HG03039 (cell line): ENCODE measurements around the gene CEP85.
A peak's percentile ranks its signal among the peaks of the same experiment; 100 is the strongest.

Experiments
- ATAC-seq: cut with Tn5 transposase; IDR thresholded peaks from one replicate; pipeline ENCODE4 v1.9.1; 2021; ENCODE audit warnings: mild to moderate bottlenecking, moderate library complexity; ENCODE audit not compliant: unreplicated experiment

CEP85 gene

GRCh38 chr1:26233903-26234643 is at the start of gene CEP85:
CEP85 (plus strand) TSS chr1:26234200; CDS start chr1:26239784, 5,584 bp downstream.
- ATAC-seq: peak; percentile 90

- ATAC-seq: no peak
Measured at GRCh38 chr1:26184883-26185282, 49.1 kb upstream of the CEP85 start.

GRCh38 chr1:26187882-26188281 is 46.1 kb upstream of the CEP85 start:
- no peak for ATAC-seq

GRCh38 chr1:26188477-26188876 is 45.5 kb upstream of the CEP85 start:
- no peak for ATAC-seq

- ATAC-seq: no peak
Measured at GRCh38 chr1:26189331-26189730, 44.7 kb upstream of the CEP85 start.

- ATAC-seq: no peak
Measured at GRCh38 chr1:26189751-26190275, 44.2 kb upstream of the CEP85 start.

- no peak for ATAC-seq
Measured at GRCh38 chr1:26190373-26190987, 43.5 kb upstream of the CEP85 start, which contains the start of gene CATSPER4. CATSPER4 (plus strand) TSS chr1:26190602; CDS start chr1:26190628, 26 bp downstream.

- ATAC-seq: no peak
Measured at GRCh38 chr1:26191739-26192138, 42.3 kb upstream of the CEP85 start.

GRCh38 chr1:26195805-26196204 is 38.2 kb upstream of the CEP85 start:
- ATAC-seq: no peak

- no peak for ATAC-seq
Measured at GRCh38 chr1:26197301-26197700, 36.7 kb upstream of the CEP85 start.

- no peak for ATAC-seq
Measured at GRCh38 chr1:26197813-26198212, 36.2 kb upstream of the CEP85 start.

GRCh38 chr1:26200413-26200812 is 33.6 kb upstream of the CEP85 start:
- ATAC-seq: no peak

- no peak for ATAC-seq
Measured at GRCh38 chr1:26203642-26204318, 30.2 kb upstream of the CEP85 start.

GRCh38 chr1:26210147-26210870 is 23.7 kb upstream of the CEP85 start:
- ATAC-seq: no peak

- no peak for ATAC-seq
Measured at GRCh38 chr1:26212726-26213125, 21.3 kb upstream of the CEP85 start.

- no peak for ATAC-seq
Measured at GRCh38 chr1:26213335-26213905, 20.6 kb upstream of the CEP85 start.

- ATAC-seq: no peak
Measured at GRCh38 chr1:26215246-26215645, 18.8 kb upstream of the CEP85 start.

- ATAC-seq: no peak
Measured at GRCh38 chr1:26218906-26219494, 15.0 kb upstream of the CEP85 start.

GRCh38 chr1:26220199-26220912 is 13.6 kb upstream of the CEP85 start:
- ATAC-seq: no peak

GRCh38 chr1:26221094-26221493 is 12.9 kb upstream of the CEP85 start:
- no peak for ATAC-seq
